Cardiac fibroblast (primary cell): ENCODE results near the gene PLPPR2.
A peak's percentile ranks its signal among the peaks of the same experiment; 100 is the strongest.
"Not testable (repeated sequence)": the region's sequence is repeated elsewhere in the genome, so short reads cannot be mapped to it uniquely, and the experiment has no call there.

Experiments used
- DNase-seq, 2 donors: peaks; one replicate each; pipeline versions ENCODE4 v3.0.0 to v3.0.0-alpha.2; 2010; ENCODE audit warnings: low read depth in 2 of 2
- H3K4me3 ChIP-seq, 2 donors: replicated peaks in 1 of 2; 1 replicate in 1 of 2; 2 replicates in 1 of 2; pipeline ENCODE4 v1.5.1; 2011; ENCODE audit warnings: low read depth in 2 of 2, low read length in 2 of 2, mild to moderate bottlenecking in 2 of 2, moderate library complexity in 1 of 2
- TF ChIP-seq, protein P1 (sequence below): IDR thresholded peaks from one replicate; pipeline ENCODE4 v1.5.1; 2011; ENCODE audit warnings: low read depth, mild to moderate bottlenecking, low read length, inconsistent platforms

PLPPR2 gene

DNA sequence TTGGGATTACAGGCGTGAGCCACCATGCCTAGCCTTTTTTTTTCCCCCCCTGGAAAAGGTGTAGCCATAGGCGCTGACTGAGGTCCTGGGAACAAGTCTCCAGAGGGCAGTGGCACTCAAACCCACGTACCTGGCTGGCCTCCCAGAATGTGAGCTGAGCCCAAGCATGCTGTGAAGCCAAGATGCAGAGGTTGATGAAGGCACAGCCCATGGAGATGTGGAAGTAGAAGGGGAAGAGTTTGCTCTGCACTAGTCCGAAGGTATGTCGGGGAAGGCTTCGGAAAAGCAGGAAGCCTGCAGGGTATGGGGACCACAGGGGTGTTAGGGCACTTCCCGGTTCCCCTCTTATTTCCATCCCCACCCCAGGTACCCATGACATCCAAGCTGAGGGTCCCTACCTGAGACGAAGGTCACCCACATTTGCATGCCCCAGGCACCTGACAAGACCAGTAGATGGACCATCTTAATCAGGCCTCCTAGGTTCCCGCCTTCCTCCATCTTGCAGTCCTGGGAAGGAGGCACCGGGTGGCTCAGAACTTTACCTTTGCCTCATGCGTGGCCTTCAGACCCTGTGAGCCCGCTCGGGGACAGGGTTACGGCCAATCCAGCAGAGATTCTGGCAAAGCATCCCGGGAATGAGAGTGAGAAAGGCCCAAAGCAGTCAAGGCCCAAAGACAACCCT is 10.0 kb upstream of the PLPPR2 start:
- peak overlapping the region; percentile 73 to 78 for H3K4me3 ChIP-seq
- TF ChIP-seq, protein P1, sequence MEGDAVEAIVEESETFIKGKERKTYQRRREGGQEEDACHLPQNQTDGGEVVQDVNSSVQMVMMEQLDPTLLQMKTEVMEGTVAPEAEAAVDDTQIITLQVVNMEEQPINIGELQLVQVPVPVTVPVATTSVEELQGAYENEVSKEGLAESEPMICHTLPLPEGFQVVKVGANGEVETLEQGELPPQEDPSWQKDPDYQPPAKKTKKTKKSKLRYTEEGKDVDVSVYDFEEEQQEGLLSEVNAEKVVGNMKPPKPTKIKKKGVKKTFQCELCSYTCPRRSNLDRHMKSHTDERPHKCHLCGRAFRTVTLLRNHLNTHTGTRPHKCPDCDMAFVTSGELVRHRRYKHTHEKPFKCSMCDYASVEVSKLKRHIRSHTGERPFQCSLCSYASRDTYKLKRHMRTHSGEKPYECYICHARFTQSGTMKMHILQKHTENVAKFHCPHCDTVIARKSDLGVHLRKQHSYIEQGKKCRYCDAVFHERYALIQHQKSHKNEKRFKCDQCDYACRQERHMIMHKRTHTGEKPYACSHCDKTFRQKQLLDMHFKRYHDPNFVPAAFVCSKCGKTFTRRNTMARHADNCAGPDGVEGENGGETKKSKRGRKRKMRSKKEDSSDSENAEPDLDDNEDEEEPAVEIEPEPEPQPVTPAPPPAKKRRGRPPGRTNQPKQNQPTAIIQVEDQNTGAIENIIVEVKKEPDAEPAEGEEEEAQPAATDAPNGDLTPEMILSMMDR = no peak
- no peak for DNase-seq

DNA sequence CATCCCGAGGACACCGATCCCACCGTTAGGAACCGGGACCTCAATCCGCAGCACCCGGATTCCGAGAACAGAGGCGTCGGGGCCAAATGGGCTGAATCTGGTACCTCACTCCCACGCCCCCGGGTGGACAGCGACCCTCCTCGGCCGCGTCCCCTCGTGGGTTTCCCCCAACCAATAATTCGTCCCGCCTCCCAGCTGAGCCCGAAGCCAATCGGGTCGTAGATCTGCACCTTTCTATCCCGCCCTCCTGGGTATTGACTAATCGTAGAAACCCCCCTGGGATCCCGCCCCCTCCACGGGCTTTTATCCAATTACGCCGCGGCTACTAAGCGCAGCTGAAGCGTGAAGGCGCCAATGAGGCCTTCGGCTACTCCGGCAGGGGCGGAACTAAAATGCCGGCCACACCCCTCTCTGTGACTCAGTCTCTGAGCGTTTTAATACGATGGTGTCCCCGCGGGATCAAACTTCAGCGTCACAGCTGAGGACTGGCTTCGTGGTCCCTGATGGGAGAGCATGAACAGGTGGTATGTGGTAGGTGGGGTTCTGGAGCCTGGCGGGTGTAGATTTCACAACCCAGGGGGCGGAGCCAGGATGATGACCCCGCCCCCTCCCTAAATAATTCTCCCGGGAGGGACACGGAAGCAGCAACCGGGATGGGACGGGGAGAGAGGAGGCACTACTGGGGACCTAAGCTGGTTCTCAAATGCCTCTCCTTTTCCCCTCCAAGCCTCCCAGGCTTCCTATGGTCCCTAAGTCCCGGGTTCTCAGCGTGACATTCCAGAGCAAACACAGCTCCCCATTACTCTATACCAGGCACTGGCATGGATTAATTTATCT is 8.9 kb upstream of the PLPPR2 start, which contains the start of the genes CCDC159 and TMEM205:
CCDC159 (plus strand) TSS at position 416 of the 837 bp plus-strand sequence; CDS start at position 504, 88 bp downstream.
TMEM205 (minus strand) TSS at position 165 of the 837 bp plus-strand sequence. CDS start 649 bp downstream, outside the sequence.
- TF ChIP-seq, protein P1 = no peak
- H3K4me3 ChIP-seq = peak within 1 kb of the TSS; percentile 73 to 78
- peak; percentile 99 to 100 for DNase-seq

DNA sequence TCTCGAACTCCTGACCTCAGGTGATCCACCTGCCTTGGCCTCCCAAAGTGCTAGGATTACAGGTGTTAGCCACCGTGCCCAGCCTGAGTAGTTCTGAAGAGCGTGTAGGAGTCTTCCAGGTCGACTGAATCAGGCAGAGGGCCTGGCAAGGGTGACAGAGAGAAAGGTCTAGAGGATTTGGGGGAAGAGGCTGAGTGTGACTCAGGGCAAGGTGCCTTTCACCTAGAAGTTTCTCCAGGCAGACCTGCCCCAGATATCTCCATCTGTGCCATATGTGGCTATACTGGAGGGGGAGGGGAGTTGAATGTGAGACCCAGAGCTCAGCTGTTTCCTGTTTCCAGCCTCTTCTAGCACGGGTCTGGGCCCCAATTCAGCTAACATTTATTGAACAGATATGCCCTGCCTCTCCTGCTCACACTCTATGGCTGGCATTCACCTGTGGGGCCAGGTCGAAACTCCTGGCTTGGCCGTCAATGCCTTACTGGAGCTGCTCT is 7.6 kb upstream of the PLPPR2 start:
- no peak overlapping the region for H3K4me3 ChIP-seq
- DNase-seq = no peak
- TF ChIP-seq, protein P1 = no peak

DNA sequence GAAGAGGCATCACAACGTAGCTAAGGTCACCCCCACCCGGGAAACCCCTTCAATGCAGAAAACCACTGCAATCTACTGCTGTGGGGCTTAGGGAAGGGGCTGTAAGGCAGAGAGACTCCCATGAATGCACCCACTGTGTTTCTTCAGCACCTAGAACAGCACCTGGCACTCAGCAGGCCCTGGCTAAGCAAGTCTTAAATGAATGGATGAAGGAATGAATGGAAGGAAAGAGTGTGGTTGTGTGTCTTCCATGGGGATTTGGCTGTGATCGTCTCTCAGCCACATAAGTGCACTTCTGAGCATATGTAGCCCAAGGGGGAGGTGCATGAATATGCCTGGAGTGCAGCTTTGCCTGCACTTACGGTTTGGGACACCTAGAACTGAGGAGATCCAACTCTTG is 6.1 kb upstream of the PLPPR2 start:
- no peak for DNase-seq
- H3K4me3 ChIP-seq = no peak overlapping the region
- TF ChIP-seq, protein P1 = no peak

DNA sequence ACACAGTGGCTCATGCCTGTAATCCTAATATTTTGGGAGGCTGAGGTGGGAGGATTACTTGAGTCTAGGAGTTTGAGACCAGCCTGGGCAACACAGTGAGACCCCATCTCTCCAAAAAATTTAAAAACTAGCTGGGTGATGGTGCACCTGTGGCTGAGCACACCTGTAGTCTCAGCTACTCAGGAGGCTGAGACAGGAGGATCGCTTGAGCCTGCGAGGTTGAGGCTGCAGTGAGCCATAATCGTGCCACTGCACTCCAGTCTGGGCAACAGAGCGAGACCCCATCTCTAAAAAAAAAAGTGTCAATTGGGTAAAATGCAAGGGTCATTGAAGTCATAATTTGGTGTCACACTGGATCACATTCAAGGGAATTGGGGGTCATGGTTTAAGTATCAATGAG is 1.1 kb upstream of the PLPPR2 start:
- not testable (repeated sequence) for DNase-seq, H3K4me3 ChIP-seq

DNA sequence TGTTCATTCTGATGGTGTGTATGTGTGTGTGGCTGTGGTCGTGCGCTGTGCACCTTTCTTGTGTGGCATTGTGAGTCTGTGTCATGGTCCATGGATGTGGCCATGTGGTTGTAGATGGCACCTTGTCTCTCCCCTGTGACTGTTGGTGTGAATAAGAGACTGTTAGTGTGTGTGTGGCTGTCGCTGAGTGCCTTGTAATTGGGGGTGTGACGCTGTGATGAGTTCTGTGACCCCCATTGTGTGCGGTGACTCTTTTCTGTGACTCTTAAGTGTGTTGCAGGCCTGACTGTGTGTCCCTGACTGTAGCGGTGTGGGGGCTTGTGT is 804 bp downstream of the PLPPR2 start:
- DNase-seq = no peak
- TF ChIP-seq, protein P1 = no peak
- H3K4me3 ChIP-seq = peak overlapping the region; percentile 70 to 76
